Ramos (cell line): ENCODE data around the gene ETHE1.
"Not testable (repeated sequence)": the region's sequence is repeated elsewhere in the genome, so short reads cannot be mapped to it uniquely, and the experiment has no call there.

ENCODE experiments used
- in situ Hi-C: fragments of 300-500 bp; cut with MboI; formaldehyde crosslinking; loops from one replicate; pipeline ENCODE4 v1.14.3; 2022; ENCODE audit warnings: low sequenced_read_pairs; ENCODE audit not compliant: unreplicated experiment

The ETHE1 gene

GRCh38 chr19:43525836-43526771 is 897 bp downstream of the ETHE1 start:
- in situ Hi-C loops = no loop called here

- in situ Hi-C loops = no loop called here
Measured at GRCh38 chr19:43524922-43525835, 1.8 kb downstream of the ETHE1 start.

- in situ Hi-C loops = not testable (repeated sequence)
Measured at GRCh38 chr19:43523696-43524095, 3.3 kb downstream of the ETHE1 start.

GRCh38 chr19:43522929-43523328 is 4.1 kb downstream of the ETHE1 start:
- in situ Hi-C loops = no loop called here

- in situ Hi-C loops = loop anchor here (5.0 kb wide), 1 partner anchor 72 kb away; no protein-coding TSS in a partner anchor
Measured at GRCh38 chr19:43519436-43520088, 7.4 kb downstream of the ETHE1 start.

- in situ Hi-C loops = loop anchor here (5.0 kb wide), 1 partner anchor 71 kb away; no protein-coding TSS in a partner anchor
Measured at GRCh38 chr19:43518051-43518450, 8.9 kb downstream of the ETHE1 start.

- in situ Hi-C loops = not testable (repeated sequence)
Measured at GRCh38 chr19:43512399-43512798, 14.6 kb downstream of the ETHE1 start.

- in situ Hi-C loops = no loop called here
Measured at GRCh38 chr19:43511324-43511723, 15.7 kb downstream of the ETHE1 start.

- in situ Hi-C loops = no loop called here
Measured at GRCh38 chr19:43510713-43511112, 16.3 kb downstream of the ETHE1 start.

GRCh38 chr19:43507880-43508279 is 19.1 kb downstream of the ETHE1 start:
- in situ Hi-C loops = no loop called here

GRCh38 chr19:43506629-43507028 is 20.4 kb downstream of the ETHE1 start:
- in situ Hi-C loops = no loop called here

GRCh38 chr19:43505941-43506340 is 21.1 kb downstream of the ETHE1 start:
- in situ Hi-C loops = no loop called here

- in situ Hi-C loops = no loop called here
Measured at GRCh38 chr19:43505186-43505456, 21.9 kb downstream of the ETHE1 start.

GRCh38 chr19:43504426-43505185 is 22.4 kb downstream of the ETHE1 start, which contains the start of gene PHLDB3:
PHLDB3 (minus strand) TSS chr19:43504746; CDS start chr19:43504118, 628 bp downstream.
- in situ Hi-C loops = no loop called here

- in situ Hi-C loops = no loop called here
Measured at GRCh38 chr19:43503501-43504425, 23.2 kb downstream of the ETHE1 start.

GRCh38 chr19:43502419-43502976 is 24.5 kb downstream of the ETHE1 start:
- in situ Hi-C loops = no loop called here

- in situ Hi-C loops = no loop called here
Measured at GRCh38 chr19:43501661-43502418, 25.2 kb downstream of the ETHE1 start.

GRCh38 chr19:43499042-43499441 is 28.0 kb downstream of the ETHE1 start:
- in situ Hi-C loops = no loop called here
